OCI-LY7 (cell line): ENCODE data around the gene OBSL1.

Source experiments
- EZH2phosphoT487 ChIP-seq: fragments of 200-600 bp; sonication (generic); IDR thresholded peaks from 2 replicates; pipeline ENCODE4 v1.6.1; 2018; ENCODE audit warnings: low read depth, borderline replicate concordance, mild to moderate bottlenecking, mixed run types, antibody characterized with exemption, low read length, moderate library complexity, mixed read lengths
- TF ChIP-seq, protein P1 (sequence below): fragments of 200-600 bp; sonication (generic); conservative IDR thresholded peaks from 2 replicates; pipeline ENCODE4 v1.5.1; 2014; ENCODE audit warnings: mild to moderate bottlenecking, antibody characterized with exemption, low read length, moderate library complexity, mixed read lengths

DNA sequence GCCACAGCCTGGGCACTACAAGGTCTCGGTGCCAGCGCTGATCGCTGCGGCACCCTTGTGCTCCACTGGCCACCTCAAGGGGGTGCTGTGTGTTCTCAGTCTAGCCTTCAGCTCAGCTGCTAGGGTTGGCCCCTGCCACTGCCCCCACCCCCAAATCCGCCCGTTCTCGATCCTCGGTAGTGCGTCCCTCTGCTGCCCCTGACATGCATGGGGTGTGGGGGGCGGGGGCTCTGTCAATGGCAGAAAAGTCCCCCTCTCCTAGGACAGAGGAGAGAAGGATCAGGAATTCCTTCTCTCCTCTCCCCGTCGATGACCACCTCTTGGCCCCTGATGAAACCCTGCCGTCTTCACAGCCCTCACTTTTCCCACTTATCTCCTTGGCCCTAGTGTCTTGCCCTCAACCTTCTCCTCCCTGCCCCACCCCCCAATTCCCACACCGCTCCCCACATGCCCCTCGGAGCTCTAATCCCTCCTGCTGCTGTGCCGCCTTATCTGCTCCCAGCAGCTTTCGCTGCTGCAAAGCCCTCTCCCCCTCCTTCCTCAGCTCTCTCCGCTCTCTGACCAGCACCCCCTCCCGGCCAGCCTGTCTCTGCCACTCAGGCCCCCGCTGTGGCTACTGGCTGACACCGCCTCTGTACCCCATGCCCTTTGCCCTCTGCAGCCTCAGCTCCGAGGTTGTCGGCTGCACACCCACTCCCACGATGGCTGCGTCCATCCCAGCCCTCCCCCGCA is 61.4 kb downstream of the OBSL1 start:
- TF ChIP-seq, protein P1, sequence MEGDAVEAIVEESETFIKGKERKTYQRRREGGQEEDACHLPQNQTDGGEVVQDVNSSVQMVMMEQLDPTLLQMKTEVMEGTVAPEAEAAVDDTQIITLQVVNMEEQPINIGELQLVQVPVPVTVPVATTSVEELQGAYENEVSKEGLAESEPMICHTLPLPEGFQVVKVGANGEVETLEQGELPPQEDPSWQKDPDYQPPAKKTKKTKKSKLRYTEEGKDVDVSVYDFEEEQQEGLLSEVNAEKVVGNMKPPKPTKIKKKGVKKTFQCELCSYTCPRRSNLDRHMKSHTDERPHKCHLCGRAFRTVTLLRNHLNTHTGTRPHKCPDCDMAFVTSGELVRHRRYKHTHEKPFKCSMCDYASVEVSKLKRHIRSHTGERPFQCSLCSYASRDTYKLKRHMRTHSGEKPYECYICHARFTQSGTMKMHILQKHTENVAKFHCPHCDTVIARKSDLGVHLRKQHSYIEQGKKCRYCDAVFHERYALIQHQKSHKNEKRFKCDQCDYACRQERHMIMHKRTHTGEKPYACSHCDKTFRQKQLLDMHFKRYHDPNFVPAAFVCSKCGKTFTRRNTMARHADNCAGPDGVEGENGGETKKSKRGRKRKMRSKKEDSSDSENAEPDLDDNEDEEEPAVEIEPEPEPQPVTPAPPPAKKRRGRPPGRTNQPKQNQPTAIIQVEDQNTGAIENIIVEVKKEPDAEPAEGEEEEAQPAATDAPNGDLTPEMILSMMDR: peak; percentile 71
- no peak for TF ChIP-seq EZH2phosphoT487
